ENCODE data around the gene SLC16A3.

Gene SLC16A3

GRCh38 chr17:82232876-82233785, 4.3 kb downstream of the SLC16A3 start:
- Histone ChIP-seq H3K4me3 (replicated peaks; ENCODE audit: insufficient read depth, low read length) (no peak overlapping the region), H3K27ac (replicated peaks) (no peak overlapping the region), H3K27me3 (ENCODE audit: insufficient read depth, poor library complexity, severe bottlenecking) (no peaks in the 10 kb centered on the region)
- no peak for DNase-seq (ENCODE audit: low read depth in 1 of 2, low spot score in 1 of 2)
- TF ChIP-seq GABPA (IDR thresholded peaks at IDR 0.05; ENCODE audit: low read depth) (no peak), REST (IDR thresholded peaks at IDR 0.05; ENCODE audit: insufficient replicate concordance, low read depth) (no peak), POLR2AphosphoS5 (IDR thresholded peaks at IDR 0.05; ENCODE audit: low read depth) (no peak)

- peak in 1 of 2 experiments; percentile 50 for DNase-seq (ENCODE audit: low read depth in 1 of 2, low spot score in 1 of 2)
- Histone ChIP-seq H3K27ac (replicated peaks) (peak overlapping the region; percentile 91; the same call in 1 of the 2 replicates), H3K27me3 (ENCODE audit: insufficient read depth, poor library complexity, severe bottlenecking) (no peaks in the 10 kb centered on the region), H3K4me3 (replicated peaks; ENCODE audit: insufficient read depth, low read length) (no peak overlapping the region; the same call in none of the 2 replicates)
- TF ChIP-seq POLR2AphosphoS5 (IDR thresholded peaks at IDR 0.05; ENCODE audit: low read depth), result peak; percentile 15; the same call in 1 of the 2 replicates
- TF ChIP-seq GABPA (IDR thresholded peaks at IDR 0.05; ENCODE audit: low read depth), result no peak
- no peak for TF ChIP-seq SPI1 (IDR thresholded peaks at IDR 0.05; ENCODE audit: borderline replicate concordance, low read depth)
These were observed 5.6 kb downstream of the SLC16A3 start for GRCh38 chr17:82234211-82235055.

DNA sequence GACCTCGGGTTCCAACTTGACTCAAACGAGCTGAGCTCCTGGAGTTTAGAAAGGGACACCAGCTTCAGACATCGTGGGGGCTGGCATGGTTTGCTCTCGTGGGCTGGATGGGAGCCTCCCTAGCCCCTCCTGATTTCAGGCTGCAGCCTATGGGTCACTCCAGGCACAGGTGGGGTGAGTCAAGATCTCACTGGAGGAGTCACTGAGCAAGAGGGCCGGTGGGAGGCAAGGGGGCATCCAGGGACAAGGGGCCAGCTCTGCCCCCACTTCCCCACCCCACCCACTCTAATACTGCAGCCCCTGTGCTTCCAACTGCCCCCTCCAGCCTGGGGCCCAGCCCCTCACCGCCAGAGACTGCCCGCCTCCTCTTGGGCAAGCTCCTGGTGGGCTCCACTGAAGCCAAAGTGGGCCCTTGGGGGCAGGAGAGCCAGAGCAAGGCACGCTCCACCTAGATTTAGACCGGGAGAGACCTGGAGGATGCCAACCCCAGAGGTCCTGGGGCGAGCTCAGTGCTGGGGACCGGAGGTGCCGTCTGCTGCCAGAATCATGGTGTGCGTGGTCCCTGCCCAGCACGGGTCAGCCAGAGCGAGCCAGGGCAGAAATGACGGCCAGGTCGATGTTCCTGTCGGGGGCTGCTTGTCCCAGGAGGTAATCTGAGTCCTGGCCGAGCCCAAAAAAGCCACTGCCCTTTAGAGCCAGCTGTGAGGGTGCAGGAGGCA, 6.4 kb downstream of the SLC16A3 start:
- no peak for DNase-seq (ENCODE audit: low read depth in 1 of 2, low spot score in 1 of 2)
- Histone ChIP-seq H3K27ac (replicated peaks) (peak overlapping the region; percentile 91), H3K4me3 (replicated peaks; ENCODE audit: insufficient read depth, low read length) (peak overlapping the region; percentile 14), H3K27me3 (ENCODE audit: insufficient read depth, poor library complexity, severe bottlenecking) (no peaks in the 10 kb centered on the region)
- TF ChIP-seq REST (IDR thresholded peaks at IDR 0.05; ENCODE audit: insufficient replicate concordance, low read depth) (no peak), GABPA (IDR thresholded peaks at IDR 0.05; ENCODE audit: low read depth) (no peak), POLR2AphosphoS5 (IDR thresholded peaks at IDR 0.05; ENCODE audit: low read depth) (0 out of 2 replicates have a peak, but pooled peaks have one; percentile 1), CTCF (IDR thresholded peaks at IDR 0.05; ENCODE audit: insufficient read depth, low read length) (no peak), SPI1 (IDR thresholded peaks at IDR 0.05; ENCODE audit: borderline replicate concordance, low read depth) (no peak)

- DNase-seq (ENCODE audit: low read depth in 1 of 2, low spot score in 1 of 2), result peak; percentile 78 to 79
- H3K27me3 ChIP-seq (ENCODE audit: insufficient read depth, poor library complexity, severe bottlenecking), result no peaks in the 10 kb centered on the region
- TF ChIP-seq GABPA (IDR thresholded peaks at IDR 0.05; ENCODE audit: low read depth), result no peak
- no peak for TF ChIP-seq CTCF (IDR thresholded peaks at IDR 0.05; ENCODE audit: insufficient read depth, low read length)
- TF ChIP-seq SPI1 (IDR thresholded peaks at IDR 0.05; ENCODE audit: borderline replicate concordance, low read depth), result no peak
- no peak; the same call in 1 of the 2 replicates for TF ChIP-seq POLR2AphosphoS5 (IDR thresholded peaks at IDR 0.05; ENCODE audit: low read depth)
- TF ChIP-seq REST (IDR thresholded peaks at IDR 0.05; ENCODE audit: insufficient replicate concordance, low read depth), result no peak
- peak overlapping the region; percentile 91 for H3K27ac ChIP-seq (replicated peaks)
- H3K4me3 ChIP-seq (replicated peaks; ENCODE audit: insufficient read depth, low read length), result peak overlapping the region; percentile 13; the same call in 1 of the 2 replicates
These were observed 6.9 kb downstream of the SLC16A3 start for GRCh38 chr17:82235775-82236141.

All from HL-60 (cell line).